ENCODE results near the gene DEFB121.

DNA sequence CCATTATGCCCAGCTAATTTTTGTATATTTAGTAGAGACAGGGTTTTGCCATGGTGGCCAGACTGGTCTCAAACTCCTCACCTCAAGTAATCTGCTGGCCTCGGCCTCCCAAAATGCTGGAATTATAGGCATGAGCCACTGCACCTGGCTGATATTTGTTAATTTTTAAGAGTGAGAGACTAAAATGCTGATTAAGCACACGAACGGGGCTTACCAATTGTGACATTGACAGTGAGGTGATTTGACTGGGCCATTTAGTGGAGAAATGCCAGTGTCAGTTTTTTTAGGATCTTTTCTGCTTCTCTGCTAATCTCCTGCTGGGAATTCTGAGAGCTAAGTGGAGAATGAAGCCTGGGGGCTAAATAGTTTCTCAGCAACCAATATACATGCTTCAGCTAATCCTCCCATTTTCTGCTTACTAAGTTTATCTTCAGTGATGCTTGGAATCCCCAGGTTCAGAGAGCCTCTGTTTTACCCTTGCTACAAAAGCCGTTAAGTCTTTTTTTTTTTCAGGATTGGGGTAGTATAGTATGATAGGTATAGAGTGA lies 24.6 kb upstream of the DEFB121 start:
- TF ChIP-seq, protein P1, sequence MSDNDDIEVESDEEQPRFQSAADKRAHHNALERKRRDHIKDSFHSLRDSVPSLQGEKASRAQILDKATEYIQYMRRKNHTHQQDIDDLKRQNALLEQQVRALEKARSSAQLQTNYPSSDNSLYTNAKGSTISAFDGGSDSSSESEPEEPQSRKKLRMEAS (IDR thresholded peaks at IDR 0.05): no peak
- TF ChIP-seq, protein P2, sequence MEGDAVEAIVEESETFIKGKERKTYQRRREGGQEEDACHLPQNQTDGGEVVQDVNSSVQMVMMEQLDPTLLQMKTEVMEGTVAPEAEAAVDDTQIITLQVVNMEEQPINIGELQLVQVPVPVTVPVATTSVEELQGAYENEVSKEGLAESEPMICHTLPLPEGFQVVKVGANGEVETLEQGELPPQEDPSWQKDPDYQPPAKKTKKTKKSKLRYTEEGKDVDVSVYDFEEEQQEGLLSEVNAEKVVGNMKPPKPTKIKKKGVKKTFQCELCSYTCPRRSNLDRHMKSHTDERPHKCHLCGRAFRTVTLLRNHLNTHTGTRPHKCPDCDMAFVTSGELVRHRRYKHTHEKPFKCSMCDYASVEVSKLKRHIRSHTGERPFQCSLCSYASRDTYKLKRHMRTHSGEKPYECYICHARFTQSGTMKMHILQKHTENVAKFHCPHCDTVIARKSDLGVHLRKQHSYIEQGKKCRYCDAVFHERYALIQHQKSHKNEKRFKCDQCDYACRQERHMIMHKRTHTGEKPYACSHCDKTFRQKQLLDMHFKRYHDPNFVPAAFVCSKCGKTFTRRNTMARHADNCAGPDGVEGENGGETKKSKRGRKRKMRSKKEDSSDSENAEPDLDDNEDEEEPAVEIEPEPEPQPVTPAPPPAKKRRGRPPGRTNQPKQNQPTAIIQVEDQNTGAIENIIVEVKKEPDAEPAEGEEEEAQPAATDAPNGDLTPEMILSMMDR (IDR thresholded peaks at IDR 0.05): no peak
- TF ChIP-seq POLR2A (IDR thresholded peaks at IDR 0.05; ENCODE audit: low read length) (no peak), SMC3 (IDR thresholded peaks at IDR 0.05) (no peak), BHLHE40 (IDR thresholded peaks at IDR 0.05; ENCODE audit: low read depth, low read length) (no peak), NR3C1 (IDR thresholded peaks at IDR 0.05) (no peak), FOSL2 (IDR thresholded peaks at IDR 0.05) (no peak), FOSL2 (CRISPR knock-in tag; IDR thresholded peaks at IDR 0.05) (no peak), MAFK (IDR thresholded peaks at IDR 0.05; ENCODE audit: partially characterized antibody) (peak; percentile 82), SREBF2 (IDR thresholded peaks at IDR 0.05) (no peak), RFX5 (IDR thresholded peaks at IDR 0.05) (no peak), JUNB (IDR thresholded peaks at IDR 0.05) (no peak), RAD21 (conservative IDR thresholded peaks at IDR 0.05 in 1 of 2, IDR thresholded peaks at IDR 0.05 in 1 of 2) (no peak), MAZ (IDR thresholded peaks at IDR 0.05; ENCODE audit: borderline replicate concordance, low read depth, low read length) (no peak)
